ENCODE measurements around the gene CUEDC1. TPM values are rescaled to one million over a fixed set of nuclear protein-coding genes. Genes with fewer than 3 reads are reported as not detected.

Gene CUEDC1
- total and polyA plus RNA-seq, 2 donors (not counting 1 experiment from before 2014, with no cell fraction given): 0.57 TPM; not detected in 1

GRCh38 chr17:58002154-58002948 lies 47.1 kb upstream of the CUEDC1 start:
- peaks cover 18 to 32% of the 10 kb centered on the region in 2 donors for H3K4me1 ChIP-seq (ENCODE audit: control insufficient read depth in 2 of 2, insufficient read depth in 2 of 2, low read length in 2 of 2)
- H3K27ac ChIP-seq (ENCODE audit: low read length in 2 of 2): no peak overlapping the region
- WGBS (ENCODE audit: insufficient coverage): 90% methylated on average over 2 of the region's 4 CpGs
- H3K4me2 ChIP-seq (replicated peaks; ENCODE audit: low read depth, low read length, poor library complexity, severe bottlenecking): no peak overlapping the region
- TF ChIP-seq CTCF (IDR thresholded peaks at IDR 0.05): no peak
- TF ChIP-seq EZH2 (IDR thresholded peaks at IDR 0.05; ENCODE audit: borderline replicate concordance, insufficient read depth, low read depth, low read length, poor library complexity, severe bottlenecking): no peak
- H3K79me2 ChIP-seq (ENCODE audit: control insufficient read depth, insufficient read depth, low read length): peaks cover 41% of the 10 kb centered on the region
- H3K9ac ChIP-seq (ENCODE audit: low read length): no peak overlapping the region
- Mint-ChIP-seq H3K4me1 (peaks cover 50% of the 10 kb centered on the region), H3K9me3 (ENCODE audit: insufficient read depth) (no peaks in the 10 kb centered on the region), H3K27me3 (no peaks in the 10 kb centered on the region), H3K4me3 (no peak overlapping the region), H3K27ac (peak overlapping the region; percentile 15)
- intact Hi-C loops (cut with micrococcal nuclease): loop anchor here (10.0 kb wide), 1 partner anchor 1102 kb away; the partner anchor contains the start of gene TRIM37
- ChIA-PET CTCF (interaction anchor here (0.7 to 20.2 kb wide), 9 partner anchors 12 to 169 kb away, joined by 3 to 468 read pairs (median 6); partner anchors contain the start of gene MRPS23), POLR2A (no interaction called here)
- H4K20me1 ChIP-seq (ENCODE audit: control insufficient read depth, insufficient read depth, low read length, poor library complexity, severe bottlenecking): peaks cover 73% of the 10 kb centered on the region
- H3K4me3 ChIP-seq (ENCODE audit: control extremely low read depth in 1 of 5, extremely low read depth in 1 of 5, insufficient read depth in 1 of 5, low read depth in 2 of 5, low read length in 4 of 5): no peak overlapping the region
- DNase-seq (no peak), ATAC-seq (ENCODE audit: low read depth) (no peak)
- no peak overlapping the region for H2AFZ ChIP-seq (ENCODE audit: insufficient read depth, low read depth, low read length, poor library complexity, severe bottlenecking)
- no peaks in the 10 kb centered on the region for H3K9me3 ChIP-seq (ENCODE audit: control extremely low read depth in 1 of 3, control insufficient read depth in 2 of 3, insufficient read depth in 1 of 3, low read length in 2 of 3)
- H3K36me3 ChIP-seq (replicated peaks in 1 of 2; ENCODE audit: control extremely low read depth in 1 of 2, control insufficient read depth in 1 of 2, extremely low read depth in 1 of 2, insufficient read depth in 2 of 2, low read length in 1 of 2): peaks cover 2 to 49% of the 10 kb centered on the region in 2 experiments
- no peaks in the 10 kb centered on the region for H3K27me3 ChIP-seq (replicated peaks in 1 of 4; ENCODE audit: control extremely low read depth in 1 of 4, control insufficient read depth in 3 of 4, insufficient read depth in 4 of 4, low read length in 3 of 4)

All from B cell (primary cell).